A549 (cell line): Measurements from ENCODE around the gene KIF3A.

Experiments
- CTCF ChIP-seq: fragments of >200 bp; sonication (Bioruptor Twin); formaldehyde crosslinking; IDR thresholded peaks from 3 replicates; pipeline ENCODE4 v1.5.1; 2016
- ESRRA ChIP-seq: fragments of 150-350 bp; IDR thresholded peaks from 2 replicates; pipeline ENCODE4 v1.6.1; 2014; ENCODE audit warnings: mild to moderate bottlenecking, low read length, borderline replicate concordance
- FOSL2 ChIP-seq, 2 experiments: fragments of 450-650 bp in 1 of 2; fragments of >200 bp in 1 of 2; sonication (Bioruptor Twin) in 1 of 2; formaldehyde crosslinking; IDR thresholded peaks; 2 replicates each; pipeline versions ENCODE4 v1.5.0 to v1.6.1; 2016 to 2020; ENCODE audit warnings: mild to moderate bottlenecking in 1 of 2, moderate library complexity in 1 of 2
- KDM1A ChIP-seq: fragments of 200-600 bp; sonication (generic); IDR thresholded peaks from 2 replicates; pipeline ENCODE4 v1.6.1; 2016; ENCODE audit warnings: low read depth, mild to moderate bottlenecking
- KDM5A ChIP-seq: fragments of 200-600 bp; sonication (generic); IDR thresholded peaks from 2 replicates; pipeline ENCODE4 v1.6.1; 2016; ENCODE audit warnings: antibody characterized with exemption, mild to moderate bottlenecking
- POLR2A ChIP-seq: IDR thresholded peaks from 2 replicates; pipeline ENCODE4 v1.6.1; 2012; ENCODE audit warnings: mild to moderate bottlenecking, low read length
- RAD21 ChIP-seq, 2 experiments: fragments of >200 bp in 1 of 2; sonication (Bioruptor Twin) in 1 of 2; formaldehyde crosslinking in 1 of 2; IDR thresholded peaks in 1 of 2; conservative IDR thresholded peaks in 1 of 2; 2 replicates in 1 of 2; 3 replicates in 1 of 2; pipeline ENCODE4 v1.6.1; 2012 to 2018; ENCODE audit warnings: inconsistent platforms in 1 of 2
- RCOR1 ChIP-seq: fragments of 150-350 bp; IDR thresholded peaks from 2 replicates; pipeline ENCODE4 v1.6.1; 2014; ENCODE audit warnings: antibody characterized with exemption, low read length, low read depth
- SMC3 ChIP-seq: fragments of >200 bp; sonication (Bioruptor Twin); formaldehyde crosslinking; IDR thresholded peaks from 3 replicates; pipeline ENCODE4 v1.6.1; 2018; ENCODE audit warnings: inconsistent platforms
- ZSCAN20 ChIP-seq: fragments of 250-450 bp; sonication (Bioruptor Pico); IDR thresholded peaks from 2 replicates; pipeline ENCODE4 v1.8.0; 2022; ENCODE audit warnings: mild to moderate bottlenecking, moderate library complexity
- TF ChIP-seq, protein P1 (sequence below): fragments of 200-600 bp; sonication (generic); IDR thresholded peaks from 2 replicates; pipeline ENCODE4 v1.6.1; 2016; ENCODE audit warnings: antibody characterized with exemption, mild to moderate bottlenecking, moderate library complexity

- TF ChIP-seq CTCF: no peak
- TF ChIP-seq RAD21 (conservative IDR thresholded peaks at IDR 0.05 in 1 of 2, IDR thresholded peaks at IDR 0.05 in 1 of 2): no peak
- peak; percentile 67 for TF ChIP-seq POLR2A
- no peak for TF ChIP-seq FOSL2 (IDR thresholded peaks at IDR 0.05)
- TF ChIP-seq FOSL2 (CRISPR knock-in tag; IDR thresholded peaks at IDR 0.05): no peak
- TF ChIP-seq ESRRA: no peak
- TF ChIP-seq, protein P1, sequence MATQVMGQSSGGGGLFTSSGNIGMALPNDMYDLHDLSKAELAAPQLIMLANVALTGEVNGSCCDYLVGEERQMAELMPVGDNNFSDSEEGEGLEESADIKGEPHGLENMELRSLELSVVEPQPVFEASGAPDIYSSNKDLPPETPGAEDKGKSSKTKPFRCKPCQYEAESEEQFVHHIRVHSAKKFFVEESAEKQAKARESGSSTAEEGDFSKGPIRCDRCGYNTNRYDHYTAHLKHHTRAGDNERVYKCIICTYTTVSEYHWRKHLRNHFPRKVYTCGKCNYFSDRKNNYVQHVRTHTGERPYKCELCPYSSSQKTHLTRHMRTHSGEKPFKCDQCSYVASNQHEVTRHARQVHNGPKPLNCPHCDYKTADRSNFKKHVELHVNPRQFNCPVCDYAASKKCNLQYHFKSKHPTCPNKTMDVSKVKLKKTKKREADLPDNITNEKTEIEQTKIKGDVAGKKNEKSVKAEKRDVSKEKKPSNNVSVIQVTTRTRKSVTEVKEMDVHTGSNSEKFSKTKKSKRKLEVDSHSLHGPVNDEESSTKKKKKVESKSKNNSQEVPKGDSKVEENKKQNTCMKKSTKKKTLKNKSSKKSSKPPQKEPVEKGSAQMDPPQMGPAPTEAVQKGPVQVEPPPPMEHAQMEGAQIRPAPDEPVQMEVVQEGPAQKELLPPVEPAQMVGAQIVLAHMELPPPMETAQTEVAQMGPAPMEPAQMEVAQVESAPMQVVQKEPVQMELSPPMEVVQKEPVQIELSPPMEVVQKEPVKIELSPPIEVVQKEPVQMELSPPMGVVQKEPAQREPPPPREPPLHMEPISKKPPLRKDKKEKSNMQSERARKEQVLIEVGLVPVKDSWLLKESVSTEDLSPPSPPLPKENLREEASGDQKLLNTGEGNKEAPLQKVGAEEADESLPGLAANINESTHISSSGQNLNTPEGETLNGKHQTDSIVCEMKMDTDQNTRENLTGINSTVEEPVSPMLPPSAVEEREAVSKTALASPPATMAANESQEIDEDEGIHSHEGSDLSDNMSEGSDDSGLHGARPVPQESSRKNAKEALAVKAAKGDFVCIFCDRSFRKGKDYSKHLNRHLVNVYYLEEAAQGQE: peak; percentile 40; the same call in 1 of the 2 replicates
- no peak for TF ChIP-seq KDM1A
- TF ChIP-seq RCOR1: no peak
- TF ChIP-seq KDM5A: no peak
- no peak for TF ChIP-seq ZSCAN20 (CRISPR knock-in tag)
- no peak for TF ChIP-seq SMC3
These were observed at the start of gene KIF3A for GRCh38 chr5:132736853-132737833.
